Hematopoietic multipotent progenitor cell treated with erythropoietin and hydrocortisone succinate and interleukin-3 and kit ligand, for 6 days (in vitro differentiated cells): ENCODE measurements around the gene PLP1.
A peak's percentile ranks its signal among the peaks of the same experiment; 100 is the strongest.
"Not testable (repeated sequence)": the region's sequence is repeated elsewhere in the genome, so short reads cannot be mapped to it uniquely, and the experiment has no call there.

Experiments used
- DNase-seq: peaks from one replicate; pipeline ENCODE4 v3.0.0-alpha.2; 2015

Gene PLP1, protein sequence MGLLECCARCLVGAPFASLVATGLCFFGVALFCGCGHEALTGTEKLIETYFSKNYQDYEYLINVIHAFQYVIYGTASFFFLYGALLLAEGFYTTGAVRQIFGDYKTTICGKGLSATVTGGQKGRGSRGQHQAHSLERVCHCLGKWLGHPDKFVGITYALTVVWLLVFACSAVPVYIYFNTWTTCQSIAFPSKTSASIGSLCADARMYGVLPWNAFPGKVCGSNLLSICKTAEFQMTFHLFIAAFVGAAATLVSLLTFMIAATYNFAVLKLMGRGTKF

DNA sequence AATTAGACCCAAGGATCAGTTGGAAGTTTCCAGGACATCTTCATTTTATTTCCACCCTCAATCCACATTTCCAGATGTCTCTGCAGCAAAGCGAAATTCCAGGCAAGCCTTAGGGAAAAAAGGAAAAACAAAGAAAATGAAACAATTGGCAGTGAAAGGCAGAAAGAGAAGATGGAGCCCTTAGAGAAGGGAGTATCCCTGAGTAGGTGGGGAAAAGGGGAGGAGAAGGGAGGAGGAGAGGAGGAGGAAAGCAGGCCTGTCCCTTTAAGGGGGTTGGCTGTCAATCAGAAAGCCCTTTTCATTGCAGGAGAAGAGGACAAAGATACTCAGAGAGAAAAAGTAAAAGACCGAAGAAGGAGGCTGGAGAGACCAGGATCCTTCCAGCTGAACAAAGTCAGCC lies at the start of gene PLP1:
Gene PLP1 (plus strand): TSS at position 295 of the 400 bp plus-strand sequence. CDS start 156 bp downstream, outside the sequence.
- no peak for DNase-seq

- no peak for DNase-seq
Measured at GRCh38 chrX:103727115-103727514, 49.5 kb upstream of the PLP1 start.

GRCh38 chrX:103729015-103729414 lies 47.6 kb upstream of the PLP1 start:
- DNase-seq = no peak

DNA sequence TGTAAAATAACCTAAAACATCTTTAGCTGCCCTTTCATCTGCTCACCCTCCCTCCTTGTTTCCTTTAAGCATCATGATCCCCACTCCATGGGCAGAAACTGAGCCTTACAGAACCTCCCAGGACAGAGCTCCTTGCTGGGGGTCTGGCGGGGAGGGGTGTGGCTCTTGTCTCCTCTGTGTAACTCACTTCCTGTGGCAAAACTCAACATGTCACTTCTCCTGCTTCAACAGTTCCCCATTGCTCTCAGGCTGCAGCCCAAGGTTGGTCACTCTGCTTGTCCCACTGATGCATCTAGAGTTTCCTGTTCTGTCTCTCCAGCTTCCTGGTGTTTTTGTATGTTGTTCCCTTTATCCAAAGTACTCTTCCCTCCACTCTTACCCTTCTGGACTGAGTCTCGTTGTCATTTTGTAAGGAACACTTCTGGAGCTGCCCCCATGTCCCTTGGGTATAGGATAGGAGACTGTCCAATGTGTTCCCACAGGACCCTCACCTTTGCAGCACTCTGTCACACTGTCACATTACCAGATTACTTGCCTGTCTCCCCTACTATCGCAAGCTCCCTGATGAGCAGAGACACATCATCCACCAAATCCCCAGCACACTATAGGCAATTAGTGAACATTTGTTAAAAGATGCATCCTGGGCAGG lies 46.4 kb upstream of the PLP1 start:
- peak; percentile 10 for DNase-seq

DNA sequence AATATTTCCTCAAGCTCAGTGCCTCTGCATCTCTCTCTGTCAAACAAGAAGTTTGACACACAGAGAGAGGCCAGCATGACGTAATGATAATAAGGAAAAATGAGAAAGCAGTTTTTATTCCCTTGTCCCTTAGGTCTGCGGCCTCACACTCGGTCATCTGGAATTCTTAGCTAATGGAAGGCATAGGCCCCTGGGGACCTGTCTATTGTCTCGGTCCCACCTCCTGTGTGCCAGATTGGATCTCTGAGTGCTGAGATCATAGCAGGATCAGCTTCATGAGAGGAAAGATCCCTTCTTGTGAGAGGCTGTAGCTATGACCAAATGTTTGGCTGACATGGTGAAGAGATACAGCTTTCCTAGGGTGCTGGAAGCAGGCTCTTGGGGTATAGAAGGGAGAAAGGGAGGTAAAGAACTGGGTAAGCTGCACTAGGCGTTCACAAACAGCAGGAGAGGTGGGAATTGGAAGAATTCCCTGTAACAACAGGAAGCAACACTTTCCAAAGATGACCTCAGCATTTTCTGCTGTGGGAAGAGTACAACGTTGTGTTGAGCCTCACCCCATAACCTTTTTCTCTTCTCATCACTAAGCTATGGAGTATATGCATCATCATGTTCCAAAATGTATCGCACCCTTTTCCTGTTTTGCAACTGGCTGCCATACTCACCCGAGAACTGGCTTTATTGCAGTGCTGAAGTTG lies 45.7 kb upstream of the PLP1 start:
- DNase-seq = no peak

DNA sequence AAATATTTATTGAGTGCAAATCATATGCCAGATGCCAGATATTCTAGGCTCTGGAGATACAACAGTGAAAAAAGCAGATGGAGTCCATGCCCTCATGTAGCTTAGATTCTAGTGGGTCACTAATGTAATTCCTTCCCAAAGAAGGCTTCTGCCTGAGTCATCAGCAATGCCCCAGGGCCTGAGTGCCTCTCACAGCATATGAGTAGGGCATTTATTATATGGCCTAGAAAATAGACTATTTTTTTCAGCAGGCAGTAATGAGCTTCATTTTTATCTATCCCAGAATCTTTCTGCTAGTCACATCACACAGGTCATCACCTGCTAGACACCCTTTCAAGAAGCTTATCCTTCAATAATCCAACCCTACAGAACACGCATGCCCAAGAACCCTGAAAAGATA lies 43.6 kb upstream of the PLP1 start:
- no peak for DNase-seq

DNA sequence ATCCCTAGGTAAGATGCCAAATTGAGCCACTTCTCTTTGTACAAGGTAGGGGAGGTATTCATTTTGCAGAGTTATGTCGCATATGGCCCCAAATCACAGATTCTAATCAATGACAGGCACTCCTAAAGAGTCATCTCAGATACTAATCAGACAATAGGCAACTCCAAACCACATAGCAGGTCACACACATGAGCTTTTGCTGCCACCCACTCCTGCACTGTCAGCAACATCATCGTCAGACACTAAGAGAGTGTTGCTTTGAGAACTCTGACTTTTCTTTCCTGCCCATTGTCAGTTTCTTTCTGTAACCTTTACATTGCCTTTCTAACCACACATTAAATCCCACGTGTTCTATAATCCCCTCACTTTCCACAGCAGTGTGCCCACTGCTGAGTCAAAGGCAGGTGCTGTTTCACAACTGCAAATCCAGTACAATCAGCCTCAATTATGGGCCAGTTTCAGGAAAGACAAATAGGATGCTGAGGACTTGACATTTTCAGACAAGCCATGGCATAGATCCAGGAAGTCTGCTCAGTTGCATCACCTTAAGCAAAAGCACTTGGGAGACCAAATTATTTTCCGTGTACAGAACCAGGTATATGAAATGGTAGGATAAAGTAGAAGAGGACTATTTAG lies 42.4 kb upstream of the PLP1 start:
- no peak for DNase-seq

DNA sequence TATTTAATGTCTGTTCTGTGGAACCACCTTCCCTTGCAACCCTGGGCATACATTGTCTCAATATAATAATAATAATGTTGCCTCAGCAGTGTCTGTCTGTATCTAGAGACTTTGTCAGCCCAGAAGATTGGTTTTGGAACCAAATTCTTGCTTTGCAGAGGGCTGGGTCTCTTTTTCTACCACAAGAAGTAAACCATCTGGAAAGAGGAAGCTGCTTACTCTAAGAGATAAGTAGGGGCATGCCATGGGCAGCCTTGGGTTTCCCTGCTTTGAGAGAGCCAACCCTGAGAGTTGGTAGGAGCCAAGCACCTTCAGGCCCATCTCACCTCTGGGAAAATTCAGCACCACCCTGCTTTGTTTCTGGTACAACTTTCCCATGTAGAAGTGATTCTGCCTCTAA lies 38.9 kb upstream of the PLP1 start:
- peak; percentile 17 for DNase-seq

DNA sequence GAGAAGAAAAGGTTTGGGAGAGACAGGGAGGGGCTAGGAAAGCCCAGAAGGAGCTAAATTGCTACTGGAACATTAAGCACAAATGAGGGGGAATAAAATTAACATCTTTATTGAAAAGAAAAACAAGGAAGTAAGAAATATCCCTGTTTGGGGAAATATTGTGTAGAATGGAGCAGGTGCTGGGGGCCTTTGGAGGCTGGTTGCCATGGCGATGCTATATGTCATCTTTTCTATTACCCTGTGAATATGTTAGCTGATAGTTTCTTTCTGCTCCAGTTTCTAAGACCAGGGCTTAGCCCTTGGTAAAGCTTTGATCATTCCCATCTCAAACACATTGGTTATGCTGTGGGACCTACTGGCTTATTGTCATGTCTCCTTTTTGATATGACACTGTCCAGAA lies 37.2 kb upstream of the PLP1 start:
- DNase-seq = no peak

DNA sequence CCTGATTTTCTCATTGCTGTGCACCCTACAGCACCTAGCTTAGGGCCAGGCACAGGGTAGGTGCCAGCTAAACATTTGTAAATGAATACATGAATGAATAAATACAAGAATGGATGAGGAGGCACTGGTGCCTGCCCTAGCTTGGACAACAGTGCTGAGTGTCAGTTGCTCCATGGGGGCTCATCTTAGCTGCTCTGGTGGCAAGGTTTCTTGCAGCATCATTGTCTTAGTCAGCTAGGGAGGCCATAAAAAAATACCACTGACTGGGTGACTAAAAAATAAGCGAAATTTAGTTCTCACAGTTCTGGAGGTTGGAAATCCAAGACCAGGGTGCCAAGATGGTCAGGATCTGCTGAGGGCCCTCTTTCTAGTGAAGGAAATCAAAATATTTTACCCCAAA lies 34.8 kb upstream of the PLP1 start:
- no peak for DNase-seq

GRCh38 chrX:103742339-103742738 lies 34.3 kb upstream of the PLP1 start:
- no peak for DNase-seq

- no peak for DNase-seq
Measured at GRCh38 chrX:103747163-103747562, 29.5 kb upstream of the PLP1 start.

- DNase-seq = no peak
Measured at GRCh38 chrX:103754401-103754800, 22.2 kb upstream of the PLP1 start.

DNA sequence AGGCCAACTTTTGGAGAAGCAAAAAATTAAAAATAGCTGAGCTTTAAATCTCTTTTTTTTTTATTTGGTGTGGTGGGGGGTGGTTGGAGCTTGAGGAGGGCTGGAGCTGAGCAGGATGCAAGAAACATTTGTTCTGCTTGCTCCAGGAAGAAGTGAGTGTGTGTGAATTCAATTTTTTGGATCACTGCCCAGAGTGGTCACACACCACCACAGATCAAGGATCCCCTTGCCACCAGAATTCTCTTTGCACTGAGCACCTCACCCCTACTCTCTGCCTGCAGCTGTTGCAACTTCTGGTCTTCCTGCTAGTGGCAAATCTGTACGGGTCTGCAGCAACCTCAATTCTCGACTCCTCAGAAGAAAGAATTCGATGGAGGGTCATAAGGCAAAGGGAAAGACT lies 19.9 kb upstream of the PLP1 start:
- peak; percentile 17 for DNase-seq

DNA sequence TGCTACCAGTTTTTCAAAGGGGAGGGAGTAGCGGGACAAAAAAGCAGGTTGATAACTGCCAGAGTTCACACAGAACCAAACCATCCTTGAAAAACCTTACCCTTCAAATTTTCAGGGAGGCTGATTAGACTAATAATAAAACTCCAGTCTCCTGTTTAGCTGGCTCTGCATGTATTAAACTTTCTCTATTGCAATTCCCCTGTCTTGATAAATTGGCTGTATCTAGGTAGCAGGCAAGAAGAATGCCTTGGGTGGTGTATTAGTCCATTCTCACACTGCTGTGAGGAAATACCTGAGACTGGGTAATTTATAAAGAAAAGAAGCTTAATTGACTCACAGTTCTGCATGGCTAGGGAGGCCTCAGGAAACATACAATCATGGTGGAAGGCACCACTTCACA lies 18.1 kb upstream of the PLP1 start:
- no peak for DNase-seq

- not testable (repeated sequence) for DNase-seq
Measured at GRCh38 chrX:103763541-103763940, 13.1 kb upstream of the PLP1 start.

DNA sequence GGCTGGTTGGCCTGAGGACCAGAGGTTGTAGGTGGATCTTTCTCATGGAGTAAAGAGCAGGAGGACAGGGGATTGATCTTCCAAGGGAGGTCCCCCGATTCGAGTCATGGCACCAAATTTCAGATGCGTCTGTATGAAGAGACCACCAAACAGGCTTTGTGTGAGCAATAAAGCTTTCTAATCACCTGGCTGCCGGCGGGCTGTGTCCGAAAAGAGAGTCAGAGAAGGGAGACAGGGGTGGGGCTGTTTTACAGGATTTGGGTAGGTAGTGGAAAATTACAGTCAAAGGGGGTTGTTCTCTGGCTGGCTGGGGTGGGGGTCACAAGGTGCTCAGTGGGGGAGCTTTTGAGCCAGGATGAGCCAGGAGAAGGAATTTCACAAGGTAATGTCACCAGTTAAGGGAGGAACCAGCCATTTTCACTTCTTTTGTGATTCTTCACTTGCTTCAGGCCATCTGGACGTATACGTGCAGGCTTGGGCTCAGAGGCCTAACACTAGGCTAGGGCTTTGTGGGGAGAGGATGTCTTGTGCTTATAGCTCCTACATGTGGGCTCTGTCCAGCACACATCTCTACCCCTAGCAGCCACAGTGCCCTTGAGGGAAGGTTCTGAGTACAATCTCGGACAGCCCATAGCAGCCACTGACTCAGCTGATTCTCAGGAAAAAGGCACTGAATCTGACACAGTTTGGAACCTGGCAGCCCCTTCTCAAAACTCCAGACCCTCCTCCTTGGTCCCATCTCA lies 9.7 kb upstream of the PLP1 start:
- not testable (repeated sequence) for DNase-seq

DNA sequence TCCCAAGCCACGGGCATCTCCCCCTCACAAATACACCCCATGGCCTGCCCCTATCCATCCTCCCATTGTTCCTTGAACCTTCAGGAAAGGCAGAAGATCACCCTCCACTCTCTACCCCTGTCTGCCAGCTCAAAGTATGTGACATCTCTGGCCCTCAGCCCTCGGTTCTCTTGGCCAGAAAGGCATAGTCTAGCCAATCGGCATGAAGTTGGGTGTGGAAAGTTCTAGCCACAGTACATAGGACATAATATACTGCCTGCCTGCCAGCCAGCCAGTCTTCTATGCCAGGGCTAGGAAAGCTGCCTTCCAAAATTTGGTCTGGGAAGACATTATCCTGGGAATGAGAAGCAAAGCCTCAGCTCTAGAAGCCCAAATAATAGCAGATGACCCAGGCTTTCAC lies 3.2 kb upstream of the PLP1 start:
- no peak for DNase-seq

- DNase-seq = peak; percentile 36
Measured at GRCh38 chrX:103774070-103774642, 2.5 kb upstream of the PLP1 start.

GRCh38 chrX:103779141-103779789 lies 2.6 kb downstream of the PLP1 start:
- no peak for DNase-seq

DNA sequence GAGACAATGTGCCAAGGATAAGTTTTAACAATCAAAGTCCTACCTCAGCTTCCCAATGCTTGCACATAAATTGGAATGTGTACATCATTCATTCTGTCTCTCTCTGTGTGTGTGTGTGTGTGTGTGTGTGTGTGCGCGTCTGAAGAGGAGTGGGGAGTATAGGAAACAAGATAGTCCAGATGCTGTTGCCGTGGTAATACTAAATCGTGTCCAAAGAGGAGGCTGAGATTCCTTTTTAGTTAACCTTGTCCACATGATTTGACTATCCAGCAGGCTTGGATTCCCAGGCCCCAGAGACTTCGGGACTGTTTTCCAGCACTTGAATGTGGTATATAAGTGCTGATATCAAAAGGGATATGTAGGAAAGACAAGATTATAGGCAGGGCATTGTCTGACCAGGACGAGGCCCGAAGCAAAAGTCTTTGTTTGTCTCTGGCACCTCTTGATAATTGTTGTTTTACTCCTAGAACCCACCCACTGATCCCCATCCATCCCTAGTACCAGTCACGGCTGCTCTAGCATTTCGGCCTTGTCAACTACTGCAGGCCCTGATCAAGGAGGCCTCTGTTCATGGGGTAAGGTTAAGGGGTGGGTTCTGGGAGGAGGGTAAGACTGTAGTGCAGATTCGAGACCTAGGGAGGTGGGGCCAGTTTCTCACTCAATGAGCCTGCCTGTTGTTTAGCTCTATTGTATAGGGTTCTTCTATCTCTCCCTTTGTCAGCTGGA lies 3.9 kb downstream of the PLP1 start:
- no peak for DNase-seq
